Measurements from ENCODE around the gene CNTNAP3B.
"Not testable (repeated sequence)": the region's sequence is repeated elsewhere in the genome, so short reads cannot be mapped to it uniquely, and the experiment has no call there.

Gene CNTNAP3B

DNA sequence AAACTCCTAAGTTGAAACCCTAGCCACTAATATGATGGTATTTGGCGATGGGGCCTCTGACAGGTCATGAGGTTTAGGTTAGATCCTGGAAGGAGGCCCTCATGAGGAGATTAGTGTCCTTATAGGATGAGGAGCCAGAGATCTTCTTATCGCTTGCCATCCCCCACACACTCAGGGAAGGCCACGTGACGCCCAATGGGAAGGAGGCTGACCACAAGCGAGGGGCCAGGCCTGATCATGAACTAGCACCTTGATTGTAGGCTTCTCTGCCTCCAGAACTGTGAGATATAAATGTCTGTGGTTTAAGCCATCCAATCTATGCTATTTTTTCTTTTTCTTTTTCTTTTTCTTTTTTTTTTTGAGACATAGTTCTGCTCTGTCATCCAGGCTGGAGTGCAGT, 254.7 kb downstream of the CNTNAP3B start:
- not testable (repeated sequence) for H3K9me3 Mint-ChIP-seq, H3K4me1 Mint-ChIP-seq

DNA sequence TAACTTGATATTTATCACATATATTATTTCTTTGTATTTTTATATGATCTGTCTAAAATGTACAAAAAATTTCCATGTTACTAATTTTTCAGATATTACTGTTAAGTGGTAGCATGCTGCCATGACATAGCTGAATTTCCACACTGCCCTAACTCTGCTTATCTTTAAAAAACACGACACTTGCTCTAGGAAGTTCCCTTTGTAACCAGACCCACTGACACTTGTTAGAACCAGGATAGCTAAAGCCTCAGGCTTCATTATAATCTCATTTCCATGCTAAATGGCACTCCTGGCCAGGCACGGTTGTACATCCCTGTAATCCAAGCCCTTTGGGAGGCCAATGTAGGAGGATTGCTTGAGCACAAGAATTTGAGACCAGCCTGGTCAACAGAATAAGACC, 273.8 kb downstream of the CNTNAP3B start:
- ATAC-seq; H3K36me3 Mint-ChIP-seq; H3K9me3 Mint-ChIP-seq; H3K4me3 Mint-ChIP-seq; H3K27ac Mint-ChIP-seq; DNase-seq (ENCODE audit: low spot score in 2 of 2); H3K4me1 Mint-ChIP-seq: not testable (repeated sequence)

More for the DNA sequence above, 254.7 kb downstream of the CNTNAP3B start:
- not testable (repeated sequence) for H3K4me3 Mint-ChIP-seq; H3K36me3 Mint-ChIP-seq; ATAC-seq; H3K27ac Mint-ChIP-seq; DNase-seq (ENCODE audit: low spot score in 2 of 2)

DNA sequence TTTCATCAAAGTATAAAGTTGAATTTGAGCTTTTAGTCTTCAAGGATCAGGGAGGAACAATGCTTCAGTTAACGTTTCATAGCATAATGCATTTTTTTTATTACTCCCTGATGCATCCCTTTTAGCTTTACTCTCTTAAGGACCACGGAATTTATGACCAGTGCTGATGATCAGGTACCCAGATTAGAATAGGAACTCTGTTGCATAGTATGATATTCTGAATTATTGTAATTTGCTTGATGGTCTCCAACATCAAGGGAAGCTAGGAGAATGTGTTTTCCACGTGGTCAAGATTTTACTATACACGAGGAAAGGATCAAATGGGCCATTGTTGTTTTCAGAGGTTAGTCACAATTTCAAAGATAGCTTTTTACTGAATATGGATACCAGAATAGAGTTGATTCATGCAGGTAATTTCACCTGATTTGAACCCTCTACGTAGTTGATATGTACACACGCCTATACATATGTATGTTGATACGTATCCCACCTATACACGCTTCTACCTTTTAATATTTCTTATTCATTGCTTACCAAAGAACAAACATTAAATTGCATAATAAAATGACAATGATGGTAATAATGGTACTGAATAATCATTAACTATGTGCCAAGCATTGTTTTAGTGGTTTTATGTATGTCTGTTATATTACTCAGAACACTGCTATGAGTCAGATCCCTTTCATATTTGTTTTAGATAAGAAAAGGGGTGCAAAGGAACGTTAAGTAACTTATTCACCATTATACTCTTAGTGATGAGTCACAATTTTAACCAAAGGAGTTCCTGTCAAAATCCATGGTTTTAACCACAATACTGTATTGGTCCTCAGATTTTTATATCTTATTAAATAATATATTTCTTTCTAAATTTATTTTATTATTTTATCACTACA, 277.1 kb downstream of the CNTNAP3B start:
- H3K9me3 Mint-ChIP-seq; H3K36me3 Mint-ChIP-seq; DNase-seq (ENCODE audit: low spot score in 2 of 2); H3K4me3 Mint-ChIP-seq; H3K4me1 Mint-ChIP-seq; H3K27ac Mint-ChIP-seq: not testable (repeated sequence)
- ATAC-seq: peak; percentile 64

DNA sequence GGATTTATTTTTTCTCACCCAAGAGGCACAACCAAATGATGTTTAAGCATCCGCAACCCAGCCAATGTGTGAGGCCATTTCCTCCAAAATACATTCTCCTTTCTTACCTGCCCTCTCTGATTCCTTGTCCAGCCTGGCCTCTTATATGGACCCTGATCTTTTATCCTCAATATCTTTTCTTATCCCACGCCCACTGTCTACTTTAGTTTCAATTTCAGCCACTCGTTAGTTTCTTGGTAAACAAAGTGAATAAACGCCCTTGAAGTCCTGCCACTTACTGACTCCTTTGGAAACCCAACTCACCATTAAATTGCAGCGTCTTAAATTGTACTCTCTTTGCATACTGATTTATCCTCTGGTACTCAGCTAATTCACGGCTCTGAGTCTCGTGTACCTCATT, 281.4 kb downstream of the CNTNAP3B start:
- not testable (repeated sequence) for H3K9me3 Mint-ChIP-seq; H3K27ac Mint-ChIP-seq; H3K36me3 Mint-ChIP-seq; DNase-seq (ENCODE audit: low spot score in 2 of 2); H3K4me3 Mint-ChIP-seq; H3K4me1 Mint-ChIP-seq; ATAC-seq

All from stimulated activated effector memory CD8-positive, alpha-beta T cell treated with anti-CD3 and anti-CD28 coated beads, Interleukin-12 subunit alpha, Interleukin-12 subunit beta, amount 100 ng/mL, for 72 hours (primary cell).